GM18517 (cell line): Measurements from ENCODE around the gene TMPRSS15.

Experiments used
- ATAC-seq: cut with Tn5 transposase; IDR thresholded peaks from one replicate; pipeline ENCODE4 v1.9.1; 2021; ENCODE audit warnings: mild to moderate bottlenecking, moderate library complexity; ENCODE audit not compliant: unreplicated experiment

TMPRSS15 gene

DNA sequence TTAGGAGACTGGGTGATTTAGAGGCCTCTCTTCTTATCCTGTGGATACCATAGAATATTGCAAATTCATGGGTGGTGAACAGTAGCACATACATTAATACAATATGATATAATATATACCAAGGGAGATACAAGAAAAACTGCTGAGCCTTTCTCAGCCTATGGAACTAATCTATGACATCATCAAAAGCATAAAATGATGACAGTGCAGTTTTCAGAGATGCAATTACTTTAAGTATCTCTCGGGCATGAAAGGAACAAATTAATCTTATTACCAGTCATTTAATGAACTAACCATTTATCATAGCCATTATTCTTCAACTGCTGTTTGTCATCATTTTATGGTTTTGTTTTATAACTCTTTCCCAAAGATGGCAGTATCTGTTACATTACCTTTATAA lies 155.4 kb downstream of the TMPRSS15 start:
- ATAC-seq, result no peak

DNA sequence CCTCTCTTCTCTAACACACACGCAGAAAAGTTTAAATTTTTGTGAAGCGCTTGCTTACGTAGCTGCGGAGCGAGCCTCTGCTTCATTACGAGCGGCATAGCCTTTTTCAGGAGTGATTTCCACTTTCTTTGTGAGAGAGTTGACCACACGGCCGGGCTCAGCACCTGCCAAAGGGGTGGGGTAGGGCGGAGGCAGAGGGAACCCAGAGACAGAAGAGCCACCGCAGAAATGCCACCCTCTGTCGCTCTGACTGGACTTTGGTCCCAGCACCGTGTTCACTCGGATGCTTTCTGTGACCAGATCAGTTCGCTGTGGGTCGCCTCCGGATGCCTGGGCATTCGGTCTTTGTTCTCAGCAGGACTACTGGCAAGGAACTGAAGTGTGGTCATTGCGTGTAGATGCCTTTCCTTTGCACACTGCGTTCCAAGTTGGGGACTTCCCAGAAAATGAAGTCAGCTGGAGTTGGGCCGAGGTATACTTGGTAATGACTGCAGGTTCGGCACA lies 158.1 kb downstream of the TMPRSS15 start:
- no peak for ATAC-seq

DNA sequence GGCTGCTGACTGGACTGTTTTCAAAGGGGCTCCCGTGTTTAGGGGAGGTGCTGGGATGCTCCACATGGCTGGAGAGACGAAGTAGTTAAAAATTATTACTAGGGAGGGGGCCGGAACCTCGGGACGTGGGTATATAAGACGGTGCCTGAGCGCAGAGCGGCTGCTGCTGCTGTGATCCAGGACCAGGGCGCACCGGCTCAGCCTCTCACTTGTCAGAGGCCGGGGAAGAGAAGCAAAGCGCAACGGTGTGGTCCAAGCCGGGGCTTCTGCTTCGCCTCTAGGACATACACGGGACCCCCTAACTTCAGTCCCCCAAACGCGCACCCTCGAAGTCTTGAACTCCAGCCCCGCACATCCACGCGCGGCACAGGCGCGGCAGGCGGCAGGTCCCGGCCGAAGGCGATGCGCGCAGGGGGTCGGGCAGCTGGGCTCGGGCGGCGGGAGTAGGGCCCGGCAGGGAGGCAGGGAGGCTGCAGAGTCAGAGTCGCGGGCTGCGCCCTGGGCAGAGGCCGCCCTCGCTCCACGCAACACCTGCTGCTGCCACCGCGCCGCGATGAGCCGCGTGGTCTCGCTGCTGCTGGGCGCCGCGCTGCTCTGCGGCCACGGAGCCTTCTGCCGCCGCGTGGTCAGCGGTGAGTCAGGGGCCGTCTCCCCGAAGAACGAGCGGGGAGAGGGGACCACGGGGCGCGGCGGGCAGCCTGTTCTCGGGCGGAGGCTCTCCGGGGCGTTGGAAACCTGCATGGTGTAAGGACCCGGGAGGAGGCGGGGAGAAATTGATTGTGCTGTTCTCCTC lies 158.7 kb downstream of the TMPRSS15 start, which contains the start of gene CHODL:
Gene CHODL (plus strand): TSS at position 163 of the 793 bp plus-strand sequence. CDS start 391 bp downstream, at position 554.
- no peak for ATAC-seq

DNA sequence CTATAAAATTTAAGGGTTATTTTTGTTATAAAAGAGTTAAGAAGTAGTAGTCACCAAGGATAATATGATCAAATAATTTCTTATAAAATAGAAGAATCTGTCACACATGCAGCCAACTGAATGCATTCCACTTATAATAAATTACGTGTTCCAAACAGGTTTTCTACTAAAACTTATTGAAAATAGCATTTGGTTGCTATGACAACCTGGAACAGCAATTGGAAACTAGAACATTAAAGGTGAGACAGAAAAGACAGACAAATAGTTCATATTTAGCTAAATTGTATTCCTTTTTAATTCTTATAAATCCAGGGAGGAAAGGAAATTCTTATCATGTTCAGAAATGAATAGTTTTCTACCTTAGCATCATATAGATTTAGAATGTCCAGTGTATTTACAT lies 168.0 kb downstream of the TMPRSS15 start:
- ATAC-seq, result no peak

DNA sequence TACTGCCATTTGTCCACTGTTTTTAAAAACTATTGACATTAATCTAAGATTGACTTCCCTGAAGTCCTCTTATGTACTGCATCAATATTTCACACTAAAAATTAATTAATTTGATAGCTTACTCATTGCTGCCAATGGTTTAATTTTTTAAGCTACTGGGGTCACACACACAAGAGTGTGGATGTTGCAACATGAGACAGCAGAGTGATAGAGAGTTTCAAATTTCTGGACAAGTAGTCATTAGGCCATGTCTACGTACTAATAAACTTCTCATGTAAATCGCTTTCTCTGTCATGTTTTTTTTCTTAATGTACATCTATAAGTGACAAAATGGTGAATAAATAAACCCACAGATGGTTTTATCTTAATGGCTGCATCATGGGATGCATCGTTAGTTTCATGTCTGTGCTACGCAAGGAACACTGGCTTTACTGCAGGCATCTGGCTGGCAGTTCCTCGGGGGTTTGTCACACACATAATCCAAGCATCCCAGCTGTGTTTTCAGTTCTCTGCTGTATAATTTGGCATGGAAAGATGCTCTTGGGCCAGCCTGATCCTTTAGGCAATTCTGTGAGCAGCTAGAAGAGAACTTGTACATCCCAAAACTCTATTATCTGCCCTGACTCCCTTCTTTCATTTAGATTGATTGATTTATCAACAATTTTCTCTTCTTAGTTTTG lies 175.4 kb downstream of the TMPRSS15 start:
- no peak for ATAC-seq

DNA sequence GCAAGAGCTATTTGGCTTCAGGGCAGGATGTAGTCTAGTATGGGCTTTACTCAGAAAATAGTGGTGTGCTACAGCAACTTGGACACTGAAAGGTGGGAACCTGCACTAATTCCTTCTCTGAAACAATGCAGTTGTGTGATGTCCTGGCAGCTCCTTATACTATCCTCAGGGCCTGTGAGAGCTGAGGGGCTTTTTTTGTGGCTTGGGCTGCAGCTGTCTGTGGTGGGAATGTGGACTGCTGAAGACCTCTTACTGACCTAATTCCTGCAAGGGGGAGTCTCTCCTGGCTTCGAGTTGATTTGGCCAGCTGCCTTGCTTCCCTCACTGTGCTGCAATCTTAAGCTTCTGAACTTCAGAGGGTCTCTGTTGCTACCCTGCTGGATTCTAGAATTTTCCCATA lies 181.2 kb downstream of the TMPRSS15 start:
- ATAC-seq, result no peak

DNA sequence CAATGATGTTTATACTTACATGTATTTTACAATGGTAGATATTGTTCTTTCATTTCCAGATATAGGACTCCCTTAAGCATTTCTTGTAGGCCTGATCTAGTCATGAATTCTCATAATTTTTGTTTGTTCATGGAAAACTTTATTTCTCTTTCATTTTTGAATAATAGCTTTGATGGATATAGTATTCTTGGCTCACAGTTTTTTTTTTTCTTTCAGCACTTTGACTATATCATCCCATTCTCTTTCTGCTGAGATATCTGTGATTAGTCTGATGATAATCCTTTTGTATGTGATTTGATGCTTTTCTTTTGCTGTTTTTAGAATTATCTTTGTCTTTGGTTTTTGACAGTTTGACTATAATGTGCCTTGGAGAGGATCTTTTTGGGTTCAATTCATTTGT lies 183.1 kb downstream of the TMPRSS15 start:
- ATAC-seq, result no peak
